ENCODE measurements around the gene PMVK.

DNA sequence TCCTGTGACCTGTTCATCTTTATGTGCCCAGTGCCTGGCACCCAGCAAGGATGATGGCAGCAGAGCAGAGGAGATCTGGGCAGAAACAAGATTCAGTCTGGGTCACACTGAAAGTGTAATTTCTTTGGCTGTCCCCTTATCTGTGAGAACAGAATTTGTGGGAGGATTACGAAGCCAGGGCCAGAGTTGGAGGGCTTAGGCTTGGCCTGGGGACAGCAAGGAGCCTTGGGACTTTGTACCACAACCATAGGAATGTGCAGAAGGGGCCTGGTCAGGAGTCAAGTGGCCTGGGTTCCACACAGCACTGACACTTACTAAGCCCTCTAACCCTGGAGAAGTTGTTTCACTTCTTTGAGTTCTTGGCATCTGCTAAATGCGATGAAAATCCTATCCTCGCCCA lies 12.8 kb downstream of the PMVK start:
- TF ChIP-seq, protein P1, sequence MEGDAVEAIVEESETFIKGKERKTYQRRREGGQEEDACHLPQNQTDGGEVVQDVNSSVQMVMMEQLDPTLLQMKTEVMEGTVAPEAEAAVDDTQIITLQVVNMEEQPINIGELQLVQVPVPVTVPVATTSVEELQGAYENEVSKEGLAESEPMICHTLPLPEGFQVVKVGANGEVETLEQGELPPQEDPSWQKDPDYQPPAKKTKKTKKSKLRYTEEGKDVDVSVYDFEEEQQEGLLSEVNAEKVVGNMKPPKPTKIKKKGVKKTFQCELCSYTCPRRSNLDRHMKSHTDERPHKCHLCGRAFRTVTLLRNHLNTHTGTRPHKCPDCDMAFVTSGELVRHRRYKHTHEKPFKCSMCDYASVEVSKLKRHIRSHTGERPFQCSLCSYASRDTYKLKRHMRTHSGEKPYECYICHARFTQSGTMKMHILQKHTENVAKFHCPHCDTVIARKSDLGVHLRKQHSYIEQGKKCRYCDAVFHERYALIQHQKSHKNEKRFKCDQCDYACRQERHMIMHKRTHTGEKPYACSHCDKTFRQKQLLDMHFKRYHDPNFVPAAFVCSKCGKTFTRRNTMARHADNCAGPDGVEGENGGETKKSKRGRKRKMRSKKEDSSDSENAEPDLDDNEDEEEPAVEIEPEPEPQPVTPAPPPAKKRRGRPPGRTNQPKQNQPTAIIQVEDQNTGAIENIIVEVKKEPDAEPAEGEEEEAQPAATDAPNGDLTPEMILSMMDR (conservative IDR thresholded peaks at IDR 0.05) = no peak
- no peak for TF ChIP-seq EZH2 (IDR thresholded peaks at IDR 0.05; ENCODE audit: low read depth)

All from PC-9 (cell line).